SHP77 treated with DMSO at 0.1 percent for 48 hours (cell line): ENCODE measurements around the gene SLC11A2.
"Not testable (repeated sequence)": the region's sequence is repeated elsewhere in the genome, so short reads cannot be mapped to it uniquely, and the experiment has no call there.

Experiments
- DNase-seq: peaks from one replicate; lab custom pipeline; 2025; lab: John Stamatoyannopoulos, UW

The SLC11A2 gene

DNA sequence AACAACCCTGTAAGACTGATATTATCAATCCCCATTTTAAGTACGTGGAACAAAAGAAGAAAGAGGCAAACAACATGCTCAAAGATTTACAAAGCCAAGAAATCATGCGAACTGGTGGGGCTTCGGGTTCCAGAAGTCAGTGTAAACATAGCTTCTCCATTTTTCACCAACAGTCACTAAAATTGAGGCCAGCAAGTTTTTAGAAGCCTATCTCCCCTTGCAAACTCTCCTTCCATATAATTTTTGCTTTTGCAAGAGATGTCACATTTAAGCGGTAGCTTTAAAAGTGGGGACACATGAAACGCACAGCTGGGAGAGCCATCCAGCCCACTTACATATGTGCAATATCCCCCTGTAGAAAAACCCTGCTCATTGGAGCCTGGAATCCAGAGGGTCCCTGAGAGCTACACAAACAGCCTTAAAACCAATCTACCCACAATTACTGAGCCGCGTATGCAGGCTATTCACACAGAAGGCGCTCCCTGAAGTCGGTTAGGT is 797 bp downstream of the SLC11A2 start:
- DNase-seq: peak; percentile 23

DNA sequence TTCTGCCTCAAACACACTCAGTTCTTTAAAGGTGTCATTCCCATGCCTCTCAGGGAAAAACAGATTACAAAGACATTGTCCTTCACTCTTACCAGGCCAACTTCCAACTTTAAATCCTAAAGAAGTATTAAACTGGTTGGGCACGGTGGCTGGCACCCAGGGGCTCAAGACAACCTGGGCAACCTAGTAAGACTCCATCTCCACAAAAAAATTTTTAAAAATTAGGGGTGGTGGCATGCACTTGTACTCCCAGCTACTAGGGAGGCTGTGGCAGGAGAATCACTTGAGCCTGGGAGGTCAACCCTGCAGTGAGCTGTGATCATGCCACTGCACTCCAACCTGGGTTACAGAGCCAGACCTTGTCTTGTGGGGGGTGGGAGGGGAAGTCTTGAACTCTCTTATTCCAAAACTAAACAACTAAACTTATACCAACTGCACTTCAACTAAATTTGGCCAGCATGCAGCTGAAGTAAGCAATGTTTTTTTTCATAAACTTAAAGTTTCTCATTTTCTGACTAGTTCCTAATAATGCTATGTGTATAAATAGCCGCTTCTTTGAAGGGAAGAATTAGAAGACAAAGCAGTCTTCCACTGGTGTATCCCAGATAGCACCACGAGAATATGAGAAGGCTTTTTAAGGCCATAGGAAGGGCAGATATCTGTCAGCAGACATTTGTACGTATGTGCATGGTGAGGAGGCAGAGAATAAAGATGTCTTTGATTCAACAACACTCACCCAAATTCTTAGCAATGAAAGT is 2.4 kb downstream of the SLC11A2 start:
- no peak for DNase-seq

DNA sequence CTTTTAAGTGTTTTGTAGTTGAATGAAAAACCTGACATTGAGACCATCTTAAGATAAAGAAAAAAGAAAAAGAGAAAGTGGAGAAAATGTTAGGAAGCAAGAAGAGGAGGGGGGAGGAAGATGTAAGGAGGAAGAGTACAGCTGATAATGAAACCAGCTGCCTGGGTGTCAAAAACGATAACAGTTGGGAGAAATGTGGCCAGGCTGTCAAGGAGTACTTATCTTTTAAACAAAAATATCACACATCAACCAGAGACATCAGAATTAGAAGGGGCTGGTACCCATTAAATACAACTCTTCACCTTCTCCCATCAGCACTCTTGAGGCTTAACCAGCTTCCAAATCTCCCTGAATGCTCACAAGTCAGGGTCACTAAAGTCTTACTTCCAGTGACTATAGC is 4.5 kb downstream of the SLC11A2 start:
- DNase-seq: no peak

DNA sequence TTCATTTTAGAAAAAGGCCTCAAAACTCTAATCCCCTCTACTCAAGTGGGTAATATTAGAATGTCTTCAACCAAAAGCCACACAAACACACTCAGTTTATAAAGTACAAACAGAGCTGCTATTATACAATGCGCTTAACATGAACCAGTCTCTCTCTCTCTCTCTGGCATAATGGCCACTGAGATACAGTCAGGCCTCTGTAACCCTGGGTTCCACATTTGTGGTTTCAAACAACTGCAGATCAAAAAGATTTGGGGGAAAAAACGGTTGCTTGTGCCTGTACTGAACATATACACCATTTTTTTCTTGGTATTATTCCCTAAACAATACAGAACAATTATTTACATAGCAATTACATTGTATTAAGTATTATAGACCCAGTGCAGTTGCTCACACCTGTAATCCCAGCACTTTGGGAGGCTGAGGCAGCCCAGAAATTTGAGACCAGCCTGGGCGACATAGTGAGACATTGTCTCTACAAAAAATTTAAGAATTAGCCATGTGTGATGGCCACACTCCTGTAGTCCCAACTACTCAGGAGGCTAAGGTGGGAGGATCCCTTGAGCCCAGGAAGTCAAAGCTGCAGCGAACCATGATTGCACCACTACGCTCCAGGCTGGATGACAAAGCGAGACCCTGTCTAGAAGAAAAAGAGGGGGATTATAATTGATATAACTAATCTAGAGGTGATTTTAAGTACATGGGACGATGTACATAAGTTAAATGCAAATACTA is 5.6 kb downstream of the SLC11A2 start:
- no peak for DNase-seq

DNA sequence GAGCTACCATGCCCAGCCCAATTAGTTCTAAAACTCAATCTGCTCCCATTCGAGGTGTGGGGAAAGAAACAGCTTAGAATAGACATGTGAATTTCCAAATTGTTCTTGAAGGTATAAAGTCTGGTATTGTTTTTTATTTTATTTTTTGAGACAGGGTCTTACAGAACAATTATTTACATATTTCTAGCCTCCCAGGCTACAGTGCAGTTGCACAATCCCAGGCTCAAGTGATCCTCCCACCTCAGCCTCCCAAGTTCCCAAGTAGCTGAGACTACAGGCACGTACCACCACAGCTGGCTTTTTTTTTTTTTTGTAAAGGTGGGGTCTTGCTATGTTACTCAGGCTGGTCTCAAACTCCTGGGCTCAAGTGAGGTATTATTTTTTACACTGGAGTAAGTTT is 6.3 kb downstream of the SLC11A2 start:
- DNase-seq: no peak

DNA sequence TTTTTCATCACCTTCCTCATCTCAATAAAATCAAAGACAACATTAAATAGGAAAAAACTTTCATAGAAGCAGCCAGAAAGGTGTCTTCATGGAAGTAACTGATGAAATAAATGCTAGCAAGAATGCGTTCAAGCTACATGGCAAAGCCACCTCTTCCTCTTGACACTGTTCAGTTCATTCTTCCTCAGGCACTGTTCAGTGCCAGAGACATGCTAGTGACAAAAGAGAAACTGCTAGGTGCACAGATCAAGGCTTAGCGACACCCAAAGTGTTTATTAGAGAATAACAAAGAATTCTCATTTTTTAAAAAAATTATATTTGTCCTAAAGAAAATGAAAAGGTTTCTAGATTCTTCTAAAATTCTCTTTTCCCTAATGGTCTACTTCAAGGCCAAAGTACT is 7.2 kb downstream of the SLC11A2 start:
- no peak for DNase-seq

DNA sequence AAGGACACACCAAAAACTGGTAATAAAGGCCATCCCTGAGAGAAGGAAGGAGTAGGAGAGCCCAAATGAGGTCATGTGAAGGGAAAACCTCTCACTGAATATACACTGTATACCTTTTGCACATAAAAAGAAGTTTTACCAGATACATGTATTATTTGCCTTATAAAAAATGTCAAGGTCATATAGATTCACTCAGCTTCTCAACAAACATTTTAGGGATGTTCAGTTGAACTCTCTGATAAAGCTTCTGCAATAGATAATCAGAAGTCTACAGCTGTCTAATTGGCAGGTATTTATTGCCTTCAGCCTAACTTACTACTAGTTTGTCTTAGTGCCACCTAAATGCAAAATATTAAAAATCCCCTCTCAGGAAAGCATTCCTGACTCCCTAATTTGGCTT is 8.7 kb downstream of the SLC11A2 start:
- DNase-seq: no peak

DNA sequence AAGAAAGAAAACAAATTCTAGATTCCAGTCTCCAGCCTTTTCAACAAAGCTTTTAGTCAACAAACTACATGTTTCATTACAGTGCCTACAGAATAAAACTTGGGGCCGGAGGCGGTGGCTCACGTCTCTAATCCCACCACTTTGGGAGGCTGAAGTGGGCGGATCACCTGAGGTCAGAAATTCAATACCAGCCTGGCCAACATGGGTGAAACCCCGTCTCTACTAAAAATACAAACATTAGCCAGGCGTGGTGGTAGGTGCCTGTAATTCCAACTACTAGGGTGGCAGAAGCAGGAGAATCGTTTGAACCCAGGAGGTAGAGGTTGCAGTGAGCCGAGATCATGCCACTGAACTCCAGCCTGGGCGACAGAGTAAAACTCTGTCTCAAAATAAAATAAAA is 11.7 kb downstream of the SLC11A2 start:
- not testable (repeated sequence) for DNase-seq

DNA sequence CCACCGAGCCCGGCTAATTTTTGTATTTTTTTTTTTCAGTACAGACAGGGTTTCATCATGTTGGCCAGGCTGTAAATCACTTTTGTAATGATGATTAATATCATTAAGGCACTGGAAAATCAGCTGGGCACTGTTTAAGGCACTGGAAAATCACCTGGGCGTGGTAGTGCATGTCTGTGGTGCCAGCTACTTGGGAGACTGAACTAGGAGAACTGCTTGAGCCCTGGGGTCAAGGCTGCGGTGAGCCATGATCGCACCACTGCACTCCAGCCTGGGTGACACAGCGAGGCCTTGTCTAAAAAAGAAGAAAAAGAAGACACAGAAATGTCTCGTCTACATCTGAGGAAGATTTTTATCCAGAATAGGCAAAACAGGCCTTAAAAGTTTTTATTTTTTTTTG is 12.7 kb downstream of the SLC11A2 start:
- DNase-seq: no peak

DNA sequence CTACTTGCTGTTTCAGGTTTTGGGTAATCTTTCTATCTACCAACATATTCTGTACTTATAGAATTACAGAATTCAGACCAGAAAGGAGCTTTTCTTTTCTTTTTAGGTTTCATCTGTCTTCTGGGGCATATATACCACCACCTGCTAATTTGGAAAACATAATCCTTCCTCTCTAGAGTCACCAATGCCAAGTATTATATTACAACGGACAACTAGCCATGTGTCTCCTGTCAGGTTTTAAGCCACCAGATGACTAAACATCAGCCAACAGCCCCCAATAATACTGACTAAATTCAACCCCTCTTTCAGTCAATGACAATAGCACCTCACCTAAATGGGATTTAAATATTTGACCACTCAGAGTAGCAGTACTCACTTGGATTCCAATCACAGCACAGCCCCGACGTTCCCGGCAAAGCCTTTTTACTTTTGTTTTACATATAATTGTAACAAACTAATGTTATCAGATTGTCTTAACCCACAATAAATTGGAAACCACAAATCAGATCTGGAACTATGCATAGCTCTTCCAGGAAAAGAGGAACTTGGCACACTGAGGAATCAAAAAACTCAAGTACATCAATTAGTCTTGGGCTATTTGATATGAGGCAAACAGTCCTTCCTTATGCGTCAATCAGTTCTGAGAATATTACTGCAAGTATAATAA is 13.5 kb downstream of the SLC11A2 start:
- no peak for DNase-seq

DNA sequence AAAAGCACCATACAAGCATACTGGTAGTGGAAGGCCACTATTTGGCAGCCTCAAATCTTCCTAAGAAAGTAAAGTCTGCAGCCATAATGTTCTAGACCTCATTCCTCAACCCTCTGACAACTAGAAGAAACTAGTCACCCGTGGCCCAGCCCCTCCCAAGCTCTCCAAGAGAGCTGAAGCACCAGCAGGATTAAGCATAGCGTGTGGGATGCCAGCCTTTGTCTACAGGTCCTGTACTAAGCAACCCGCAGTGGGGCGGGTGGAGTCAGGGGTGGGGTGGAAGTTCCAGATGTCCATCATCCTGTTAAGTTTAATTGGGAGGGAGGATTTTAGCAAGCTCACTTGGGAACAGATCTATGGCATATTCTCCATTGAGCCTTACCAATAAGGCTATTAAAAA is 14.2 kb downstream of the SLC11A2 start:
- no peak for DNase-seq

DNA sequence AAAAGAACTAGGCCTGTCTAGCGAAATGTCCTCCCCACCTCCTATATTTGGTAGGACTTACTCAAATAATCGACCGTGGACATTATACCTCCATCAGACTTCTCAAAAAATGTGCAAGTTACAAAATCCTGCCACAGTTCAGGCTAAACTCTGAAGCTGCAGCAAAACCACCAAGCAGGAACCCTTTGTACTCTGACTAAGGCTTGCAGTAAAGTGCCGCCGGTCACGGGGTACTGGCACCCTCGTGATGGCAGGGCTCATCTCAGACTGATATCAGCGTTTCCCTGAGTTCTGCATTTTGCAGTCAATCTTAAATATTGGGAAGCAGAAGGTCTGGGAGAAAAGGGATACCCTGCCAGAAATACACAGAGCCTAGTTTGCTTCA is 17.1 kb downstream of the SLC11A2 start:
- DNase-seq: no peak

DNA sequence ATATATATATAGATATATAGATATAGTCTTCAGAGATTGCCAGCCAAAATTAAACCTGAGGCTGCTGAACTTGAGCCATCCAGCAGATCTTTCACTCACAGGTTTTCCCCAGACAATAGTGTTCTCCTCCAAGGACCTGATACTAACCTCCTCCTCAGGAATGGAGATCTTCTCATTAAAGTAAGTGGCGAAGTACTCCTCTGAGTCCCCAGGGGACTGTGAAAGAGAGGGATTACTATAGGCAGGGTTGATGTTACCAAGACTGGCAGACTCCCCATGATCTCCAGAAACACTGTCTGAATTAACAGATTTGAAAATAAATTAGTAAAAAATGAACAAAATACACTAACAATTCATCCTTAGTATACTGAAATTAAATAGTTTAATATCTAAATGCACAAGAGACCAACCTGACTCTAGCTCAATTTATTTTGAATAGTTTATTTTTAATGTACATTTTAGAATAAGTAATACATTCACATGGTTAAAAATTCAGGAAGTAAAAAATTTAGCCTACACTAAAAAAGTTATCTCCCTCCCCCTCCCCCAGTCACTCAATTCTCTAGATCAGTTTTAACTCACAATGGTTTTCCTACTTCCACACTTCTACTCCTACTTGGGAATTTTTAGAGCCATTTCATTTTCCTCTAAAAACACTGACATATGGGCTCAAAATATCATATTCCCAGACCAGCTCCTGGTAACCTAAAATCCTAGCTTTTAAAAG is 17.7 kb downstream of the SLC11A2 start:
- no peak for DNase-seq

DNA sequence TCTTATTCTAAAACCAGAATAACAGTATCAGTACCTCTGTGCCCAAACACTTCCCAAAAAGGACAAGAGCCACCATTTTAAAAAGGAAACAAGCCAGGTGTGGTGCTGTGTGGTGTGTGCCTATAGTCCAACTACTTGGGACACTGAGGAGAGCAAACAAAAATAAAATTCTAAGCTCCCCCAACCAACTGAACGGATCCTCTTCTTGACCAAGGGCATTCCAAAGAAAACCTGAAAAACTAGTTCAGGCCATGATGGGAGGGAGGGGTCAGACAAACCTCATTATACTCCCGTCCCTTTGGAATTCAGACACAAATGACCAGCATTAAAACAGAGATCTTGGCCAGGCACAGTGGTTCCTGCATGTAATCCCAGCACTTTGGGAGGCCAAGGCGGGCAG is 20.5 kb downstream of the SLC11A2 start:
- no peak for DNase-seq

DNA sequence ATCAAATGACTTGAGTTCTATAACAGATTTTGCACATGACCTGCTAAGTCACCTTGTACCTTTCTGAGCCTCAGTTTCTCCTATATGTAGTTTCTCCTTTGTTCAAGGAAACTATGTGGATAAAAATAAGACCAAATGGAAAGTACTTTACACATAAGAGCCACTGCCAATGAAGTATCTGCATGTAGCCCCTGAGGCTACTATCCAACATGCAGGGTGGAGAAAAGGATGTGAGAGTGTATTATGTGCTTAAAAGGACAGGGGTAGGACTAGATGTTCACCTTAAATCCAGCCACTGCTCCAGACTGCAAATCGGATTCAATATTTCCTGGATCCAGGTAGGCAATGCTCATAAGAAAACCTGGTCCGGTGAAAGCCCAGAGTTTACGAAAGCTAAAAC is 21.2 kb downstream of the SLC11A2 start:
- DNase-seq: no peak

DNA sequence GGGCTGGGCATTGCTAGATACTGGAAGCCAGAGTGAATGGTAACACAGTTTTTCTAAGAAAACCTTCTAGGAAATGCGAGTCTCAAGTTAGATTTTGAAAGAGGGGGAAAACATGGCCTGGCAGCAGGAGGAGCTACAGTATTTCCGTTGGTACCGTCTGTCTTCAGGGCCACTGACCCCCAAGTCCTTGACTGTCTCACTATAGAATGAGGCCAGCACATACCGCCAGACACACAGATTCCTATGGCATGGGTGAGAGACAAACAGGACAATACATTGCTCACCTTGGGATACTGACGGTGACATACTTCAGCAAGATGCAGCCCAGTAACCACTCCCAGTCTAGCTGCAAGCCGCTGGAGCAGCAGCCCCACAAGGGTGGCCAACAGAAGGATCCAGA is 21.7 kb downstream of the SLC11A2 start:
- no peak for DNase-seq

DNA sequence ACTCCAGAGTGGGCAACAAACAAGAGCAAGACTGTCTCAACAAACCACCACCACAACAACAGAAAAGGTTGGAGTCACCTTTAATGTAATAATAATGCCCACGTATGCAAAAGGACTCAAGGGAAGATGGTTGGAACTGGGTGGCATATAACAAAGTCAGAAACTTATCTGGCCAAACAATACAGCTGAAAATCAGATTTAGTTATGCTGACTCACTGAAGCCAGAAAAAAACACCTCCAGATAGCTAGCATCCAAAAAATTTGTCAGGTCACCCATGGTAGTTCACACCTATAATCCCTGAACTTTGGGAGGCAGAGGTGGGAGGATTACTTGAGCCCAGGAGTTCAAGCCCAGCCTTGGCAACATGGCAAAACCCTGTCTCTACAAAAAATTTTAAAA is 24.4 kb downstream of the SLC11A2 start:
- DNase-seq: no peak

DNA sequence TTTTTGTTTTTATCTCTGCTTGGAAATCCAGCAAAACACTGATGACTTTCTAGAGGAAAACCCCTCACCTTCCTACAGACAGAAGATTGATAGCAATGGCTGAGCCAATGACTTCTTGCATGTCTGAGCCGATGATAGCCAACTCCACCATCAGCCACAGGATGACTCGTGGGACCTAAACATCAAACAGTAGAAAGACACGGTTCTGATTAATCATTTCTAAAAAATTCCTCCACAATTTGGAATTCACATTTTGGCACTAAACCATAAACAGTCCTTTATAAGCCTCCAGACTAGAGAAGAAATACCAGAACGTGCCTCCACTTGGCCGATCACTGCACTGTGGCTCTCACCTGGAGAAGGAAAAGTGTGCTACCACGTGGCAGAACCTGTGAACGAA is 25.9 kb downstream of the SLC11A2 start:
- no peak for DNase-seq

DNA sequence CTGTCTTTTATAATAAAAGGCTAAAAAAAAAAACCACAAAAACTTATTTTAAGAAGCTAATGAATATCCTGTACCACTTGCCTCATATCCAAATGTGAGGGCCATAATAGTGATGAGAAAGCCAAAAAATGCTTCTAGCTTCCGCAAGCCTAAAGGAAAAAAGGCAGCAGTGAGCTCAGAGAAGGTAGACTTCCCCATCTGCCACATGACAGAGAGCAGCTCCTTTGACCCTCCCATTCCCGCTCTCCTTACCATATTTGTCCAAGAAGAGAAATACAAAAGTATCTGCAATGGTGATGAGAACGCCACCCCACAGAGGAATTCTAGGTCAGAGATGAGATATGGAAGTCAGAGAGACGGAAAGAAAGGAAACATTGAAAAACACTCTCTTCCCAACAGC is 27.1 kb downstream of the SLC11A2 start:
- DNase-seq: no peak

DNA sequence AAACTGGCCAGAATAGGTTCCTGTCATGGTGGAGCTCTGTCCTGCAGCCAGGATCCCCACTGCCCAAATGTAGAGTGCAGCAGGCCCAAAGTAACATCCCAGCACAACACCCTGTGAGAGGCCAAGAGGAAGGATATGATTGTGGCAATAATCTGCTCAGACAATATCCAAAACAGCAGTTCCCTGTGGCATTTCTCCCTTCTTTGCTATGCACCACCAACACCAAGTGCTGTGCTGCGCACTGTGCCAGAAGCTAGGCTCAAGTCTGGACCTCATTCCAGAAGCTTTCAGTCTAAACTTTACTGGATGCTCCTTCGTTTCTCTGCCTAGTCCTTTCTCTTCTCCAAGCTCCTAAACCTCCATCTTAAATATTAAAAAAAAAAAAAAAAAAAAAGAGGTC is 33.4 kb downstream of the SLC11A2 start:
- no peak for DNase-seq

DNA sequence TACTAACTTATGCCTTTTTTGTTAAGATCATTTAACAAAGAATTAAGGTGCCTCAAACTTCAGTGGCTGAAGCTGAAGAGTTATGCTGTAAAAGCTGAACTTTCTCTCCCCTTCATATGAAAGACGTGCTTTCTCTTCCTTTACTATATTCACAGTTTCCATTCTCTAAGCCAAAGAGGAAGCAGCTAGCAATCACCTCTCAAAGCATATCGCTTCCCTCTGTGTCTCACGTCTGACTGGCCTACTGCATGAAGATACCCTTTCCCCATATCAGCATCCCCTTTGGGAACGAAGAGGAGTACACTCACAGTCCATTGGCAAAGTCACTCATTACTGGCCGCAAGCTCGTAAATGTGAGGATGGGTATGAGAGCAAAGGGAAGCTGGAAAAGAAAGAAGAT is 34.9 kb downstream of the SLC11A2 start:
- DNase-seq: no peak

DNA sequence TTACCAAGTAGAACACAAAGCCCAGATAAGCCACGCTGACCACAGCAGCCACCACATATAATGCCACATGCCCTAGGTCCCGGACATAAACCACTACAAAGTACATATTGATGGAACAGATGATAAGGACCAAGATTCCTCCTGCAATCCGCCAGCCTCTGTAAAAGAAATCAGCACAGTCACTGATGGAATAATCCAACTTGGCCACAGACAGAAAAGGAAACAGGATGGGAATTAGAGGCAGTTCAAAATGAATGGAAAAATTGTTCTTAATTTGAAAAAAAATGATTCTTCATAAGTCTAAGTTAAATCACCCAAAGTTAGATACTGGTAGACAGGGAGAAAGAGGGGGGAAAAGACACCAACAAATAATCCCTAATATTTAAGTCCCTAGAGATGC is 35.4 kb downstream of the SLC11A2 start:
- no peak for DNase-seq
